Measurements from ENCODE around the gene ZKSCAN2.

Gene ZKSCAN2

GRCh38 chr16:25264597-25264996, 7.0 kb upstream of the ZKSCAN2 start:
- Histone ChIP-seq H3K27ac (no peak overlapping the region), H3K27me3 (no peaks in the 10 kb centered on the region), H3K4me3 (no peak overlapping the region), H3K4me1 (peaks cover 0 to 6% (median 0%) of the 10 kb centered on the region in 4 donors), H3K9me3 (no peaks in the 10 kb centered on the region), H3K36me3 (peaks cover 0 to 16% (median 0%) of the 10 kb centered on the region in 3 donors)
- TF ChIP-seq CTCF (IDR thresholded peaks at IDR 0.05) = no peak
- no peak for DNase-seq
- intact Hi-C loops (cut with DNase I; ENCODE audit: low total_unique reads) = no loop called here

- H3K27ac ChIP-seq = no peak overlapping the region
- H3K36me3 ChIP-seq = peaks cover 0 to 11% (median 0%) of the 10 kb centered on the region in 3 donors
- DNase-seq = no peak
- H3K9me3 ChIP-seq = no peaks in the 10 kb centered on the region
- H3K27me3 ChIP-seq = no peaks in the 10 kb centered on the region
- peaks cover 0 to 37% (median 23%) of the 10 kb centered on the region in 4 donors for H3K4me1 ChIP-seq
- no peak for TF ChIP-seq CTCF (IDR thresholded peaks at IDR 0.05)
- intact Hi-C loops (cut with DNase I; ENCODE audit: low total_unique reads) = no loop called here
- H3K4me3 ChIP-seq = no peak overlapping the region
These were observed 2.8 kb upstream of the ZKSCAN2 start for GRCh38 chr16:25260416-25260815.

- H3K27ac ChIP-seq = peak overlapping the region in 1 of 2 donors; percentile 98
- H3K27me3 ChIP-seq = no peaks in the 10 kb centered on the region
- no peaks in the 10 kb centered on the region for H3K9me3 ChIP-seq
- no peak for TF ChIP-seq CTCF (IDR thresholded peaks at IDR 0.05)
- no peak for DNase-seq
- H3K4me1 ChIP-seq = peaks cover 0 to 42% (median 26%) of the 10 kb centered on the region in 4 donors
- peak overlapping the region; percentile 66 to 86 for H3K4me3 ChIP-seq
- H3K36me3 ChIP-seq = peaks cover 3 to 19% (median 8%) of the 10 kb centered on the region in 3 donors
- intact Hi-C loops (cut with DNase I; ENCODE audit: low total_unique reads) = loop anchor here (10.0 kb wide), 1 partner anchor 154 kb away; no protein-coding TSS in a partner anchor
These were observed 1.2 kb upstream of the ZKSCAN2 start for GRCh38 chr16:25258861-25259179.

GRCh38 chr16:25257956-25258860, 563 bp upstream of the ZKSCAN2 start:
- intact Hi-C loops (cut with DNase I; ENCODE audit: low total_unique reads) = loop anchor here (10.0 kb wide), 1 partner anchor 153 kb away; no protein-coding TSS in a partner anchor
- TF ChIP-seq CTCF (IDR thresholded peaks at IDR 0.05) = peak; percentile 6 to 10

GRCh38 chr16:25256695-25257469, 763 bp downstream of the ZKSCAN2 start:
- DNase-seq = no peak
- Histone ChIP-seq H3K27ac (peak overlapping the region; percentile 88 to 98), H3K36me3 (peaks cover 22 to 28% (median 27%) of the 10 kb centered on the region in 3 donors), H3K27me3 (no peaks in the 10 kb centered on the region), H3K9me3 (no peaks in the 10 kb centered on the region), H3K4me1 (peaks cover 0 to 42% (median 26%) of the 10 kb centered on the region in 4 donors), H3K4me3 (peak overlapping the region; percentile 66 to 86)
- intact Hi-C loops (cut with DNase I; ENCODE audit: low total_unique reads) = loop anchor here (10.0 kb wide), 1 partner anchor 152 kb away; no protein-coding TSS in a partner anchor
- no peak for TF ChIP-seq CTCF (IDR thresholded peaks at IDR 0.05)

More at GRCh38 chr16:25257956-25258860, 563 bp upstream of the ZKSCAN2 start:
- Histone ChIP-seq H3K9me3 (no peaks in the 10 kb centered on the region), H3K36me3 (peaks cover 9 to 25% (median 14%) of the 10 kb centered on the region in 3 donors), H3K4me1 (peaks cover 0 to 42% (median 26%) of the 10 kb centered on the region in 4 donors), H3K27me3 (no peaks in the 10 kb centered on the region), H3K4me3 (peak overlapping the region; percentile 66 to 86), H3K27ac (peak overlapping the region; percentile 88 to 98)
- peak; percentile 60 to 89 for DNase-seq

Measured in tibial artery (tissue), 4 donors.